Measurements from ENCODE around the gene ADAMTS20.

GRCh38 chr12:43453761-43454160 is 98.2 kb downstream of the ADAMTS20 start:
- TF ChIP-seq, protein P1, sequence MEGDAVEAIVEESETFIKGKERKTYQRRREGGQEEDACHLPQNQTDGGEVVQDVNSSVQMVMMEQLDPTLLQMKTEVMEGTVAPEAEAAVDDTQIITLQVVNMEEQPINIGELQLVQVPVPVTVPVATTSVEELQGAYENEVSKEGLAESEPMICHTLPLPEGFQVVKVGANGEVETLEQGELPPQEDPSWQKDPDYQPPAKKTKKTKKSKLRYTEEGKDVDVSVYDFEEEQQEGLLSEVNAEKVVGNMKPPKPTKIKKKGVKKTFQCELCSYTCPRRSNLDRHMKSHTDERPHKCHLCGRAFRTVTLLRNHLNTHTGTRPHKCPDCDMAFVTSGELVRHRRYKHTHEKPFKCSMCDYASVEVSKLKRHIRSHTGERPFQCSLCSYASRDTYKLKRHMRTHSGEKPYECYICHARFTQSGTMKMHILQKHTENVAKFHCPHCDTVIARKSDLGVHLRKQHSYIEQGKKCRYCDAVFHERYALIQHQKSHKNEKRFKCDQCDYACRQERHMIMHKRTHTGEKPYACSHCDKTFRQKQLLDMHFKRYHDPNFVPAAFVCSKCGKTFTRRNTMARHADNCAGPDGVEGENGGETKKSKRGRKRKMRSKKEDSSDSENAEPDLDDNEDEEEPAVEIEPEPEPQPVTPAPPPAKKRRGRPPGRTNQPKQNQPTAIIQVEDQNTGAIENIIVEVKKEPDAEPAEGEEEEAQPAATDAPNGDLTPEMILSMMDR (IDR thresholded peaks at IDR 0.05) = no peak
- TF ChIP-seq POLR2A (IDR thresholded peaks at IDR 0.05) (no peak), EP300 (IDR thresholded peaks at IDR 0.05; ENCODE audit: low read depth) (no peak), POLR2AphosphoS5 (IDR thresholded peaks at IDR 0.05) (no peak)
